Measurements from ENCODE around the gene CD70. TPM values are rescaled to one million over a fixed set of nuclear protein-coding genes. Genes with fewer than 3 reads are reported as not detected.

The CD70 gene
- total and polyA plus RNA-seq, 2 of the 8 experiments (the other 6 are each of a cell fraction or from before 2014, with no cell fraction given) = 1.3 to 12.0 TPM

- TF ChIP-seq CHD7 (IDR thresholded peaks at IDR 0.05; ENCODE audit: insufficient replicate concordance, low read length) (no peak), BCL11A (IDR thresholded peaks at IDR 0.05; ENCODE audit: low read depth in 2 of 2, low read length in 2 of 2) (no peak), SIRT6 (IDR thresholded peaks at IDR 0.05; ENCODE audit: low read length) (no peak), SIX5 (IDR thresholded peaks at IDR 0.05; ENCODE audit: low read depth, low read length) (no peak), JUN (IDR thresholded peaks at IDR 0.05; ENCODE audit: low read depth, low read length) (no peak), MAX (IDR thresholded peaks at IDR 0.05) (no peak), KDM1A (IDR thresholded peaks at IDR 0.05; ENCODE audit: borderline replicate concordance, low read length) (no peak), RNF2 (IDR thresholded peaks at IDR 0.05; ENCODE audit: borderline replicate concordance, low read depth, low read length, missing control alignments, poor library complexity, severe bottlenecking) (no peak)
- TF ChIP-seq, protein P1, sequence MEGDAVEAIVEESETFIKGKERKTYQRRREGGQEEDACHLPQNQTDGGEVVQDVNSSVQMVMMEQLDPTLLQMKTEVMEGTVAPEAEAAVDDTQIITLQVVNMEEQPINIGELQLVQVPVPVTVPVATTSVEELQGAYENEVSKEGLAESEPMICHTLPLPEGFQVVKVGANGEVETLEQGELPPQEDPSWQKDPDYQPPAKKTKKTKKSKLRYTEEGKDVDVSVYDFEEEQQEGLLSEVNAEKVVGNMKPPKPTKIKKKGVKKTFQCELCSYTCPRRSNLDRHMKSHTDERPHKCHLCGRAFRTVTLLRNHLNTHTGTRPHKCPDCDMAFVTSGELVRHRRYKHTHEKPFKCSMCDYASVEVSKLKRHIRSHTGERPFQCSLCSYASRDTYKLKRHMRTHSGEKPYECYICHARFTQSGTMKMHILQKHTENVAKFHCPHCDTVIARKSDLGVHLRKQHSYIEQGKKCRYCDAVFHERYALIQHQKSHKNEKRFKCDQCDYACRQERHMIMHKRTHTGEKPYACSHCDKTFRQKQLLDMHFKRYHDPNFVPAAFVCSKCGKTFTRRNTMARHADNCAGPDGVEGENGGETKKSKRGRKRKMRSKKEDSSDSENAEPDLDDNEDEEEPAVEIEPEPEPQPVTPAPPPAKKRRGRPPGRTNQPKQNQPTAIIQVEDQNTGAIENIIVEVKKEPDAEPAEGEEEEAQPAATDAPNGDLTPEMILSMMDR (IDR thresholded peaks at IDR 0.05; ENCODE audit: control extremely low read depth in 1 of 3, insufficient read depth in 1 of 3, low read depth in 1 of 3, low read length in 3 of 3) = no peak
Measured at GRCh38 chr19:6539514-6539913, 51.4 kb downstream of the CD70 start (continued).
